Caco-2 (cell line): ENCODE data around the gene RFX1. TPM values are rescaled to one million over a fixed set of nuclear protein-coding genes. Genes with fewer than 3 reads are reported as not detected.

ENCODE experiments used
- BruUV-seq: library from RNA; stranded (reverse); fragments of 400-500 nt; replicated peaks from 2 replicates; lab custom pipeline; 2021; lab: Mats Ljungman, UMichigan
- CTCF ChIA-PET: fragments of 300-600 bp; sonication (Branson Sonifier 250); formaldehyde crosslinking; loops from one replicate; lab custom pipeline; 2022; ENCODE audit warnings: antibody characterized with exemption; lab: Charles Lee
- POLR2A ChIA-PET: fragments of 300-600 bp; sonication (Branson Sonifier 250); formaldehyde crosslinking; loops from one replicate; lab custom pipeline; 2022; ENCODE audit warnings: antibody characterized with exemption; lab: Charles Lee
- DNase-seq, 2 experiments: peaks; one replicate each; pipeline versions ENCODE4 v3.0.0 to v3.0.0-alpha.2; 2020 to 2022
- H3K27me3 ChIP-seq: replicated peaks from 2 replicates; pipeline ENCODE4 v1.6.0; 2011; ENCODE audit warnings: low read length; ENCODE audit not compliant: control insufficient read depth, insufficient read depth
- H3K36me3 ChIP-seq: 2 replicates; pipeline ENCODE4 v1.5.1; 2011; ENCODE audit warnings: low read length; ENCODE audit not compliant: control insufficient read depth, insufficient read depth
- H3K4me1 ChIP-seq: fragments of 250-450 bp; sonication (Bioruptor Pico); 2 replicates; pipeline ENCODE4 v1.5.1; 2020; ENCODE audit warnings: mild to moderate bottlenecking
- H3K4me3 ChIP-seq: 2 replicates; pipeline ENCODE4 v1.5.1; 2011; ENCODE audit warnings: low read depth, mild to moderate bottlenecking, control low read depth, low read length
- H3K9me3 ChIP-seq: fragments of 250-450 bp; sonication (Bioruptor Pico); 2 replicates; pipeline ENCODE4 v1.5.1; 2020; ENCODE audit warnings: mild to moderate bottlenecking, moderate library complexity
- H3K27ac Mint-ChIP-seq: one replicate; pipeline ENCODE4 v1.8.0; 2022; ENCODE audit warnings: mixed read lengths; ENCODE audit not compliant: unreplicated experiment
- H3K27me3 Mint-ChIP-seq: one replicate; pipeline ENCODE4 v1.8.0; 2022; ENCODE audit warnings: mixed read lengths; ENCODE audit not compliant: insufficient read depth, unreplicated experiment
- H3K36me3 Mint-ChIP-seq: one replicate; pipeline ENCODE4 v1.8.0; 2022; ENCODE audit warnings: mild to moderate bottlenecking, mixed read lengths; ENCODE audit not compliant: insufficient read depth, unreplicated experiment
- H3K4me1 Mint-ChIP-seq: one replicate; pipeline ENCODE4 v1.8.0; 2022; ENCODE audit warnings: low read depth, mixed read lengths; ENCODE audit not compliant: unreplicated experiment
- H3K4me3 Mint-ChIP-seq: one replicate; pipeline ENCODE4 v1.8.0; 2022; ENCODE audit warnings: mild to moderate bottlenecking, moderate library complexity, mixed read lengths; ENCODE audit not compliant: unreplicated experiment
- H3K9me3 Mint-ChIP-seq: one replicate; pipeline ENCODE4 v1.8.0; 2022; ENCODE audit warnings: mixed read lengths; ENCODE audit not compliant: unreplicated experiment
- CTCF ChIP-seq, 2 experiments: fragments of 200-600 bp in 1 of 2; IDR thresholded peaks; 1 replicate in 1 of 2; 2 replicates in 1 of 2; pipeline versions ENCODE4 v1.5.1 to v1.8.0; 2011 to 2022; ENCODE audit warnings: antibody characterized with exemption in 1 of 2, control low read depth in 1 of 2, inconsistent platforms in 1 of 2, low read depth in 1 of 2, low read length in 1 of 2, mild to moderate bottlenecking in 1 of 2, moderate library complexity in 1 of 2; ENCODE audit not compliant: insufficient read depth in 1 of 2, severe bottlenecking in 1 of 2, unreplicated experiment in 1 of 2
- intact Hi-C: fragments of 100-400 bp; cut with micrococcal nuclease; formaldehyde crosslinking; loops from one replicate; pipeline ENCODE4 v1.10.0; 2022; ENCODE audit not compliant: unreplicated experiment
- total RNA-seq: library from RNA; stranded (reverse); gene quantifications from 2 replicates; pipeline ENCODE4 v1.2.3, GENCODE V29; 2022

The RFX1 gene
- total RNA-seq, 1 experiment from 2014 or later: 11.5 TPM

- Mint-ChIP-seq H3K36me3 (peaks cover 27% of the 10 kb centered on the region), H3K27ac (no peak overlapping the region), H3K4me1 (no peaks in the 10 kb centered on the region), H3K27me3 (no peaks in the 10 kb centered on the region), H3K9me3 (no peaks in the 10 kb centered on the region), H3K4me3 (no peak overlapping the region)
- BruUV-seq: no TSS peak
- Histone ChIP-seq H3K36me3 (no peaks in the 10 kb centered on the region), H3K9me3 (no peaks in the 10 kb centered on the region), H3K27me3 (no peaks in the 10 kb centered on the region), H3K4me3 (no peak overlapping the region), H3K4me1 (no peaks in the 10 kb centered on the region)
- no peak for TF ChIP-seq CTCF (IDR thresholded peaks at IDR 0.05; ENCODE audit: insufficient read depth in 1 of 2, low read depth in 1 of 2, low read length in 1 of 2, severe bottlenecking in 1 of 2, unreplicated experiment in 1 of 2)
- ChIA-PET CTCF (no interaction called here), POLR2A (no interaction called here)
- no peak for DNase-seq
- intact Hi-C loops: no loop called here
These were observed 76.2 kb downstream of the RFX1 start for GRCh38 chr19:13929956-13930355.

- H3K36me3 Mint-ChIP-seq: peaks cover 31% of the 10 kb centered on the region
- no peaks in the 10 kb centered on the region for H3K27me3 Mint-ChIP-seq
- H3K9me3 Mint-ChIP-seq: no peaks in the 10 kb centered on the region
- H3K4me1 ChIP-seq: no peaks in the 10 kb centered on the region
- no peak overlapping the region for H3K4me3 Mint-ChIP-seq
- CTCF ChIA-PET: no interaction called here
- no peak overlapping the region for H3K27ac Mint-ChIP-seq
- no peaks in the 10 kb centered on the region for H3K9me3 ChIP-seq
- no peak for DNase-seq
- H3K36me3 ChIP-seq: no peaks in the 10 kb centered on the region
- no TSS peak for BruUV-seq
- H3K27me3 ChIP-seq: no peaks in the 10 kb centered on the region
- intact Hi-C loops: no loop called here
- TF ChIP-seq CTCF (IDR thresholded peaks at IDR 0.05; ENCODE audit: insufficient read depth in 1 of 2, low read depth in 1 of 2, low read length in 1 of 2, severe bottlenecking in 1 of 2, unreplicated experiment in 1 of 2): no peak
- no peak overlapping the region for H3K4me3 ChIP-seq
- POLR2A ChIA-PET: no interaction called here
- H3K4me1 Mint-ChIP-seq: no peaks in the 10 kb centered on the region
These were observed 76.8 kb downstream of the RFX1 start for GRCh38 chr19:13929340-13929739.

- peaks cover under 1% of the 10 kb centered on the region; the same call in 1 of the 2 replicates for H3K36me3 ChIP-seq
- no peaks in the 10 kb centered on the region for H3K27me3 ChIP-seq
- no peak overlapping the region for H3K4me3 ChIP-seq
- Mint-ChIP-seq H3K36me3 (peaks cover 50% of the 10 kb centered on the region), H3K4me3 (no peak overlapping the region), H3K4me1 (no peaks in the 10 kb centered on the region), H3K9me3 (no peaks in the 10 kb centered on the region), H3K27me3 (no peaks in the 10 kb centered on the region), H3K27ac (no peak overlapping the region)
- H3K4me1 ChIP-seq: no peaks in the 10 kb centered on the region
- intact Hi-C loops: no loop called here
- TF ChIP-seq CTCF (IDR thresholded peaks at IDR 0.05; ENCODE audit: insufficient read depth in 1 of 2, low read depth in 1 of 2, low read length in 1 of 2, severe bottlenecking in 1 of 2, unreplicated experiment in 1 of 2): no peak
- ChIA-PET CTCF (no interaction called here), POLR2A (no interaction called here)
- DNase-seq: no peak
- H3K9me3 ChIP-seq: no peaks in the 10 kb centered on the region
- BruUV-seq: no TSS peak
These were observed 79.4 kb downstream of the RFX1 start for GRCh38 chr19:13926715-13927114.
